ENCODE measurements around the gene EXOC6B. TPM values are rescaled to one million over a fixed set of nuclear protein-coding genes. Genes with fewer than 3 reads are reported as not detected.

Gene EXOC6B
- total and polyA plus RNA-seq, 2 of the 8 experiments (the other 6 are each of a cell fraction or from before 2014, with no cell fraction given): 13.5 to 33.0 TPM

- Histone ChIP-seq H4K8ac (ENCODE audit: extremely low read depth, insufficient read depth, low read length) (no peak overlapping the region), H3K4me1 (replicated peaks in 1 of 4; ENCODE audit: control insufficient read depth in 3 of 4, insufficient read depth in 4 of 4, low read length in 3 of 4) (peaks cover 0 to 3% (median 0%) of the 10 kb centered on the region in 4 experiments; a peak in 1 of 7 replicates), H3K79me2 (ENCODE audit: control insufficient read depth in 1 of 2, insufficient read depth in 2 of 2, low read length in 2 of 2) (peaks cover 0 to 3% of the 10 kb centered on the region in 2 experiments; a peak in 1 of 4 replicates), H2AFZ (ENCODE audit: low read length) (no peak overlapping the region), H3K79me1 (ENCODE audit: low read depth, low read length) (peaks cover 6% of the 10 kb centered on the region), H4K20me1 (replicated peaks in 1 of 2; ENCODE audit: control insufficient read depth in 1 of 2, insufficient read depth in 2 of 2, low read length in 2 of 2) (no peaks in the 10 kb centered on the region), H3K4me3 (ENCODE audit: extremely low read depth in 1 of 4, insufficient read depth in 2 of 4, low read depth in 3 of 4, low read length in 4 of 4) (no peak overlapping the region), H3K4me2 (ENCODE audit: insufficient read depth in 1 of 2, low read depth in 2 of 2, low read length in 2 of 2) (no peak overlapping the region), H3K56ac (replicated peaks; ENCODE audit: insufficient read length, low read depth, low read length) (no peak overlapping the region), H2BK120ac (replicated peaks; ENCODE audit: low read depth, low read length) (no peak overlapping the region), H4K91ac (replicated peaks; ENCODE audit: insufficient read length, low read length) (no peak overlapping the region), H2BK12ac (ENCODE audit: low read depth, low read length) (no peak overlapping the region), H3K23me2 (ENCODE audit: low read depth, low read length) (no peaks in the 10 kb centered on the region), H3K23ac (ENCODE audit: insufficient read length) (no peak overlapping the region), H3K27me3 (replicated peaks in 1 of 4; ENCODE audit: control insufficient read depth in 3 of 4, extremely low read depth in 1 of 4, insufficient read depth in 3 of 4, low read length in 3 of 4) (no peaks in the 10 kb centered on the region), H2BK5ac (ENCODE audit: low read depth, low read length) (no peak overlapping the region), H3K36me3 (ENCODE audit: control insufficient read depth in 2 of 4, insufficient read depth in 4 of 4, low read length in 3 of 4) (no peaks in the 10 kb centered on the region), H3K14ac (ENCODE audit: insufficient read length) (no peak overlapping the region), H2BK20ac (ENCODE audit: low read length) (no peak overlapping the region), H3K9me3 (ENCODE audit: insufficient read depth in 2 of 2, low read depth in 1 of 2, low read length in 1 of 2) (no peaks in the 10 kb centered on the region), H3K4ac (replicated peaks; ENCODE audit: insufficient read length, low read depth, low read length) (no peak overlapping the region), H4K5ac (ENCODE audit: insufficient read length, low read depth, low read length) (no peak overlapping the region), H3K27ac (ENCODE audit: low read depth, low read length) (no peak overlapping the region), H3K9ac (replicated peaks in 1 of 4; ENCODE audit: extremely low read depth in 1 of 4, low read depth in 3 of 4, low read length in 3 of 4) (no peak overlapping the region), H3K18ac (ENCODE audit: extremely low read depth, low read length) (no peak overlapping the region), H2AK5ac (ENCODE audit: low read depth, low read length) (no peak overlapping the region), H2BK15ac (ENCODE audit: low read length) (no peak overlapping the region)
- 8% methylated on average over 2 of the region's 2 CpGs; no CpG with 5 or more reads in 1 of the 2 experiments for WGBS, 2 experiments (ENCODE audit: extremely low coverage in 1 of 2, insufficient coverage in 1 of 2, insufficient read length in 1 of 2, insufficient replicate concordance in 2 of 2, low coverage in 1 of 2, low lambda C conversion rate in 2 of 2, missing lambda C conversion rate in 1 of 2)
- ChIA-PET CTCF (ENCODE audit: partially characterized antibody) (interaction anchor here (0.9 to 1.8 kb wide), 12 partner anchors 12 to 116 kb away, joined by 3 to 15 read pairs (median 4); partner anchors contain the start of gene SPR), POLR2A (ENCODE audit: partially characterized antibody) (no interaction called here)
- peak; percentile 28 for FAIRE-seq
- no peak for DNase-seq (ENCODE audit: low read depth in 1 of 2, low spot score in 2 of 2)
- no peak for TF ChIP-seq TBP (IDR thresholded peaks at IDR 0.05; ENCODE audit: low read depth, low read length)
- no peak for TF ChIP-seq SIN3A (conservative IDR thresholded peaks at IDR 0.05 in 1 of 2, IDR thresholded peaks at IDR 0.05 in 1 of 2; ENCODE audit: low read depth in 1 of 2, low read length in 2 of 2)
- TF ChIP-seq CEBPB (IDR thresholded peaks at IDR 0.05; ENCODE audit: low read depth, low read length): peak; percentile 56; the same call in 1 of the 2 replicates
- no peak for TF ChIP-seq NRF1 (IDR thresholded peaks at IDR 0.05; ENCODE audit: low read depth, low read length)
- TF ChIP-seq CBX8 (IDR thresholded peaks at IDR 0.05; ENCODE audit: borderline replicate concordance, low read depth, low read length): no peak
- no peak for TF ChIP-seq CBX5 (IDR thresholded peaks at IDR 0.05; ENCODE audit: low read depth, low read length)
These were observed 54.9 kb downstream of the EXOC6B start for GRCh38 chr2:72770879-72771461.
